Uterus (tissue), 4 donors: ENCODE results near the gene BID. TPM values are rescaled to one million over a fixed set of nuclear protein-coding genes. Genes with fewer than 3 reads are reported as not detected.

Source experiments
- DNase-seq, 2 donors: peaks; one replicate each; pipeline ENCODE4 v3.0.0-alpha.2; 2019 to 2020
- H3K27ac ChIP-seq, 2 donors: fragments of 200-600 bp; sonication (generic); 1 replicate in 1 of 2; 2 replicates in 1 of 2; pipeline ENCODE4 v1.5.1; 2016 to 2018
- H3K27me3 ChIP-seq, 2 donors: fragments of 200-600 bp; sonication (generic); one replicate each; pipeline ENCODE4 v1.5.1; 2018 to 2019; ENCODE audit warnings: control low read depth in 1 of 2
- H3K36me3 ChIP-seq, 2 donors: fragments of 200-600 bp; sonication (generic); one replicate each; pipeline ENCODE4 v1.5.1; 2019; ENCODE audit warnings: control low read depth in 1 of 2
- H3K4me1 ChIP-seq, 2 donors: fragments of 200-600 bp; sonication (generic); one replicate each; pipeline ENCODE4 v1.5.1; 2018 to 2019; ENCODE audit warnings: control low read depth in 1 of 2
- H3K4me3 ChIP-seq, 2 donors: fragments of 200-600 bp; sonication (generic); 1 replicate in 1 of 2; 2 replicates in 1 of 2; pipeline ENCODE4 v1.5.1; 2018 to 2019; ENCODE audit warnings: mild to moderate bottlenecking in 1 of 2
- H3K9me3 ChIP-seq, 2 donors: fragments of 200-600 bp; sonication (generic); one replicate each; pipeline ENCODE4 v1.5.1; 2019; ENCODE audit warnings: control low read depth in 1 of 2
- CTCF ChIP-seq, 4 experiments: fragments of 200-600 bp in 2 of 4; fragments of 450-650 bp in 2 of 4; sonication (generic) in 2 of 4; IDR thresholded peaks; one replicate each; pipeline ENCODE4 v1.5.1; 2016 to 2019; ENCODE audit warnings: antibody characterized with exemption in 4 of 4, mild to moderate bottlenecking in 2 of 4, moderate library complexity in 1 of 4
- POLR2A ChIP-seq, 2 donors: fragments of 450-650 bp; IDR thresholded peaks; one replicate each; pipeline ENCODE4 v1.6.1; 2016; ENCODE audit warnings: antibody characterized with exemption in 2 of 2, mild to moderate bottlenecking in 1 of 2, moderate library complexity in 1 of 2
- intact Hi-C: fragments of 100-400 bp; cut with DNase I; formaldehyde crosslinking; loops from one replicate; pipeline ENCODE4 v1.15.1; 2023; ENCODE audit warnings: low total_unique reads
- total RNA-seq, 4 donors: library from RNA; depleted of rRNA in 3 of 4; stranded (reverse); fragments of >200 nt in 3 of 4; gene quantifications; one replicate each; pipeline versions ENCODE4 v1.1.0 to v1.2.4, GENCODE V29; 2014 to 2023
- donor health status: DM: yes; HTN: yes; CAD: no.

BID gene
- total RNA-seq, 4 donors from 2014 or later, result 0.77 to 96.2 (median 10.4) TPM

- no peak for TF ChIP-seq CTCF (IDR thresholded peaks at IDR 0.05)
- TF ChIP-seq POLR2A (IDR thresholded peaks at IDR 0.05), result no peak
Measured at GRCh38 chr22:17792854-17793434, 18.7 kb upstream of the BID start.

GRCh38 chr22:17792299-17792698 is 18.0 kb upstream of the BID start:
- no peak overlapping the region for H3K4me3 ChIP-seq
- no peak for TF ChIP-seq POLR2A (IDR thresholded peaks at IDR 0.05)
- TF ChIP-seq CTCF (IDR thresholded peaks at IDR 0.05), result no peak
- no peaks in the 10 kb centered on the region for H3K36me3 ChIP-seq
- DNase-seq, result no peak
- no peaks in the 10 kb centered on the region for H3K9me3 ChIP-seq
- no peaks in the 10 kb centered on the region for H3K4me1 ChIP-seq
- no peak overlapping the region for H3K27ac ChIP-seq
- intact Hi-C loops, result no loop called here
- H3K27me3 ChIP-seq, result no peaks in the 10 kb centered on the region

More at GRCh38 chr22:17792854-17793434, 18.7 kb upstream of the BID start:
- no peak for DNase-seq
- Histone ChIP-seq H3K4me3 (no peak overlapping the region), H3K9me3 (no peaks in the 10 kb centered on the region), H3K4me1 (no peaks in the 10 kb centered on the region), H3K27ac (no peak overlapping the region), H3K27me3 (no peaks in the 10 kb centered on the region), H3K36me3 (no peaks in the 10 kb centered on the region)
- intact Hi-C loops, result no loop called here

- DNase-seq, result no peak
- H3K4me3 ChIP-seq, result no peak overlapping the region
- H3K27ac ChIP-seq, result no peak overlapping the region
- H3K4me1 ChIP-seq, result no peaks in the 10 kb centered on the region
- no peaks in the 10 kb centered on the region for H3K36me3 ChIP-seq
- H3K27me3 ChIP-seq, result no peaks in the 10 kb centered on the region
- intact Hi-C loops, result no loop called here
- TF ChIP-seq POLR2A (IDR thresholded peaks at IDR 0.05) (no peak), CTCF (IDR thresholded peaks at IDR 0.05) (no peak)
- H3K9me3 ChIP-seq, result no peaks in the 10 kb centered on the region
Measured at GRCh38 chr22:17791196-17791595, 16.9 kb upstream of the BID start.

- intact Hi-C loops, result no loop called here
- Histone ChIP-seq H3K27me3 (no peaks in the 10 kb centered on the region), H3K4me1 (no peaks in the 10 kb centered on the region), H3K4me3 (no peak overlapping the region), H3K27ac (no peak overlapping the region), H3K9me3 (no peaks in the 10 kb centered on the region), H3K36me3 (no peaks in the 10 kb centered on the region)
- TF ChIP-seq CTCF (IDR thresholded peaks at IDR 0.05) (no peak), POLR2A (IDR thresholded peaks at IDR 0.05) (no peak)
- DNase-seq, result no peak
Measured at GRCh38 chr22:17789379-17790200, 15.3 kb upstream of the BID start.
